Mesendoderm (in vitro differentiated cells): Measurements from ENCODE around the gene EPB41L2.
"Not testable (repeated sequence)": the region's sequence is repeated elsewhere in the genome, so short reads cannot be mapped to it uniquely, and the experiment has no call there.

ENCODE experiments used
- DNase-seq: peaks from one replicate; pipeline ENCODE4 v3.0.0; 2013
- H2AK5ac ChIP-seq: 2 replicates; pipeline ENCODE4 v1.6.1; 2013; ENCODE audit warnings: low read length, inconsistent platforms
- H2BK120ac ChIP-seq: 2 replicates; pipeline ENCODE4 v1.6.1; 2013; ENCODE audit warnings: low read depth, mild to moderate bottlenecking, low read length, moderate library complexity, mixed read lengths
- H2BK15ac ChIP-seq: replicated peaks from 2 replicates; pipeline ENCODE4 v1.6.1; 2013; ENCODE audit warnings: low read depth, mild to moderate bottlenecking, moderate library complexity
- H2BK5ac ChIP-seq: 2 replicates; pipeline ENCODE4 v1.6.1; 2013; ENCODE audit warnings: low read length, inconsistent platforms
- H3K18ac ChIP-seq: 2 replicates; pipeline ENCODE4 v1.6.1; 2013; ENCODE audit warnings: mild to moderate bottlenecking, low read length, mixed read lengths
- H3K23ac ChIP-seq: one replicate; pipeline ENCODE4 v1.6.1; 2013; ENCODE audit warnings: low read length
- H3K27ac ChIP-seq: 2 replicates; pipeline ENCODE4 v1.5.1; 2013; ENCODE audit warnings: low read depth, mild to moderate bottlenecking, inconsistent platforms, low read length, moderate library complexity
- H3K27me3 ChIP-seq: 2 replicates; pipeline ENCODE4 v1.6.1; 2013; ENCODE audit warnings: low read length, control low read depth, mild to moderate bottlenecking, inconsistent platforms; ENCODE audit not compliant: insufficient read depth, poor library complexity
- H3K36me3 ChIP-seq: 2 replicates; pipeline ENCODE4 v1.6.1; 2013; ENCODE audit warnings: low read length, inconsistent platforms; ENCODE audit not compliant: control insufficient read depth, insufficient read depth
- H3K4ac ChIP-seq: one replicate; pipeline ENCODE4 v1.6.1; 2013; ENCODE audit warnings: low read depth, mild to moderate bottlenecking, low read length, moderate library complexity
- H3K4me1 ChIP-seq: 2 replicates; pipeline ENCODE4 v1.6.1; 2013; ENCODE audit warnings: low read depth, low read length, inconsistent platforms; ENCODE audit not compliant: control insufficient read depth
- H3K4me2 ChIP-seq: 2 replicates; pipeline ENCODE4 v1.6.1; 2013; ENCODE audit warnings: low read length
- H3K4me3 ChIP-seq: 2 replicates; pipeline ENCODE4 v1.5.1; 2013; ENCODE audit warnings: mild to moderate bottlenecking, low read length
- H3K56ac ChIP-seq: one replicate; pipeline ENCODE4 v1.6.1; 2013; ENCODE audit warnings: low read length
- H3K79me1 ChIP-seq: 2 replicates; pipeline ENCODE4 v1.6.1; 2013; ENCODE audit warnings: low read length, inconsistent platforms
- H3K79me2 ChIP-seq: 2 replicates; pipeline ENCODE4 v1.6.1; 2013; ENCODE audit warnings: mild to moderate bottlenecking, low read length; ENCODE audit not compliant: control insufficient read depth, insufficient read depth
- H3K9ac ChIP-seq: 2 replicates; pipeline ENCODE4 v1.6.1; 2013; ENCODE audit warnings: low read length, inconsistent platforms
- H4K5ac ChIP-seq: one replicate; pipeline ENCODE4 v1.6.1; 2013; ENCODE audit warnings: low read length
- H4K8ac ChIP-seq: one replicate; pipeline ENCODE4 v1.6.1; 2013; ENCODE audit warnings: low read depth, mild to moderate bottlenecking, control low read depth, low read length, moderate library complexity
- WGBS: extraction: QIAGEN DNeasy Blood & Tissue Kit; methylation state at CpG from one replicate; pipeline ENCODE4 v1.1.7; 2013; ENCODE audit warnings: low lambda C conversion rate, missing lambda C conversion rate; ENCODE audit not compliant: insufficient coverage; ENCODE audit errors: extremely low coverage; 5-methylcytosine and 5-hydroxymethylcytosine counted together

Gene EPB41L2

DNA sequence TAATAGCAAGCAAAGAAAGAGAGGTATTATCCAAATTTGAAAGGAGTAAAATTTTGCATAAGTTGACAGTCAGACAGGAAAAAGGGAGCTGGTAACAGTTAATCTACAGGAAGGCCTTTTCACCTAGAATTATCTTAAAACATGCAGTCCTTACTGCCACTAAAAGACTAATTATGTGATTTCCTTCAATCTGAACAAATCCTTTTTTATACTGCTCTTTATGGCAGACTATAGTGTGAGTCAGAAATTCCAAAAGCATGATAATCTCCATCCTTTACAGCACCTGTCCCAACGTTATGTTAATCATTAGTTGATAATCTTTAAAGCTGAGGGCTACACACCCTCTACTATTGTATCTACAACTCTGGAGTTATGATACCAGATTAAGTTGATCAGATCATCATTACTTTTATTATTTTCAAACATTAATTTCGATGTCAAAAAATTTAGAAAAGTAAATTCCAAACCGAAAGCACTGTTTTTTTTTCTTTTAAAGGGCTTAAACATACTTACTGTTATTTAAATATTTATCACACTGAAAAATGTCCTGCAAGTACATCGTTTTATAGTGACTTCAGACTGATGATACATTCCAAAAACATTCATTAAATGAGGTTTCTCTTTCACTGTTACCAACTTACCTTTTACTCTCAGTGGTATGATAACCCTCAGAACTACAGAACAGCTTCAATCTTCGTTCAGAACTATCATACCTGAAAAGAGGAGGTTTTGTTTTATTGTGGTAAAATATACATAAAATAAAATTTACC lies 39.1 kb upstream of the EPB41L2 start:
- H3K4ac ChIP-seq, result no peak overlapping the region
- H3K18ac ChIP-seq, result no peak overlapping the region
- H3K56ac ChIP-seq, result no peak overlapping the region
- no peak overlapping the region for H2BK120ac ChIP-seq
- H4K5ac ChIP-seq, result no peak overlapping the region
- H3K9ac ChIP-seq, result no peak overlapping the region
- no peaks in the 10 kb centered on the region for H3K4me1 ChIP-seq
- no peak overlapping the region for H4K8ac ChIP-seq
- 100% methylated on average over 2 of the region's 5 CpGs for WGBS
- H2BK5ac ChIP-seq, result no peak overlapping the region
- H3K4me2 ChIP-seq, result no peak overlapping the region
- no peak overlapping the region for H2AK5ac ChIP-seq
- H3K79me2 ChIP-seq, result no peaks in the 10 kb centered on the region
- H3K4me3 ChIP-seq, result no peak overlapping the region
- no peak overlapping the region for H3K27ac ChIP-seq
- no peak overlapping the region for H2BK15ac ChIP-seq
- H3K23ac ChIP-seq, result no peak overlapping the region
- no peaks in the 10 kb centered on the region for H3K79me1 ChIP-seq
- no peaks in the 10 kb centered on the region for H3K36me3 ChIP-seq
- H3K27me3 ChIP-seq, result no peaks in the 10 kb centered on the region
- no peak for DNase-seq

DNA sequence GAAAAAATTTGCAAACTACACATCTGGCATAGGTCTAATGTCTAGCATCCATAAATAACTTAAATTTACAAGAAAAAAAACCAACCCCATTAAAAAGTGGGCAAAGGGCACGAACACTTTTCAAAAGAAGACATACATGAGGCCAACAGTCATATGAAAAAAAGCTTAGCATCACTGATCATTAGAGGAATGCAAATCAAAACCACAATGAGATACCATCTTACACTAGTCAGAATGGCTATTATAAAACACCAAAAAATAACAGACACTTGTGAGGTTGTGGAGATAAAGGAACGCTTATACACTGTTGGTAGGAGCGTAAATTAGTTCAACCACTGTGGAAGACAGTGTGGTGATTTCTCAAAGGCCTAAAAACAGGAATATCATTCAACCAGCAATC lies 33.7 kb upstream of the EPB41L2 start:
- Histone ChIP-seq H2BK15ac (no peak overlapping the region), H4K8ac (no peak overlapping the region), H3K27me3 (no peaks in the 10 kb centered on the region), H3K79me1 (no peaks in the 10 kb centered on the region), H3K23ac (no peak overlapping the region), H2AK5ac (no peak overlapping the region), H3K36me3 (no peaks in the 10 kb centered on the region), H3K9ac (no peak overlapping the region), H3K4ac (no peak overlapping the region), H3K27ac (no peak overlapping the region), H2BK5ac (no peak overlapping the region), H3K56ac (no peak overlapping the region), H3K18ac (no peak overlapping the region), H2BK120ac (no peak overlapping the region), H3K4me1 (no peaks in the 10 kb centered on the region), H3K4me3 (no peak overlapping the region), H3K79me2 (no peaks in the 10 kb centered on the region), H3K4me2 (no peak overlapping the region), H4K5ac (no peak overlapping the region)
- WGBS, result no CpG with 5 or more reads among the region's 3 CpGs
- no peak for DNase-seq

DNA sequence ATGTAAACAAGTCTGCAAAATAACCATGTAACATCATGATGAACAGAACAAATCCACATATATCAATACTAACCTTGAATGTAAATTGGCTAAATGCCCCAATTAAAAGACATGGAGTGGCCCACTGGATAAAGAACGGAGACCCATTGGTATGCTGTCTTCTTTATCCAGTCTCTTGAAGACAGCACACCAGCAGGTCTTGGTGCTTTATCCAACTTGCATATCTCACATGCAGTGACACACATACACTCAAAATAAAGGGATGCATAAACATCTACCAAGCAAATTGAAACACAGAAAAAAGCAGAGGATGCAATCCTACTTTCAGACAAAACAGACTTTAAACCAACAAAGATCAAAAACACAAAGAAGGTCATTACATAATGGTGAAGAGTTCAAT lies 30.3 kb upstream of the EPB41L2 start:
- Histone ChIP-seq H2BK15ac (no peak overlapping the region), H3K4me2 (no peak overlapping the region), H3K56ac (no peak overlapping the region), H3K23ac (no peak overlapping the region), H3K27ac (no peak overlapping the region), H3K4me1 (no peaks in the 10 kb centered on the region), H3K79me1 (no peaks in the 10 kb centered on the region), H3K4ac (no peak overlapping the region), H2BK120ac (no peak overlapping the region), H3K18ac (no peak overlapping the region), H3K27me3 (no peaks in the 10 kb centered on the region), H3K36me3 (no peaks in the 10 kb centered on the region), H2AK5ac (no peak overlapping the region), H3K79me2 (no peaks in the 10 kb centered on the region), H3K9ac (no peak overlapping the region), H4K5ac (no peak overlapping the region), H4K8ac (no peak overlapping the region), H2BK5ac (no peak overlapping the region), H3K4me3 (no peak overlapping the region)
- no peak for DNase-seq
- no CpG with 5 or more reads among the region's 1 CpG for WGBS

DNA sequence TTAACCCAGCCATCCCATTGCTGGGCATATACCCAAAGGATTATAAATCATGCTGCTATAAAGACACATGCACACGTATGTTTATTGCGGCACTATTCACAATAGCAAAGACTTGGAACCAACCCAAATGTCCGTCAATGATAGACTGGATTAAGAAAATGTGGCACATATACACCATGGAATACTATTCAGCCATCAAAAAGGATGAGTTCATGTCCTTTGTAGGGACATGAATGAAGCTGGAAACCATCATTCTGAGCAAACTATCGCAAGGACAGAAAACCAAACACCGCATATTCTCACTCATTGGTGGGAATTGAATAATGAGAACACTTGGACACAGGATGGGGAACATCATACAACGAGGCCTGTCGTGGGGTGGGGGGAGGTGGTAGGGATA lies 28.9 kb upstream of the EPB41L2 start:
- not testable (repeated sequence) for H4K5ac ChIP-seq, H3K18ac ChIP-seq, H3K4me1 ChIP-seq, H3K56ac ChIP-seq, H4K8ac ChIP-seq, H3K27ac ChIP-seq, H3K36me3 ChIP-seq, H3K79me2 ChIP-seq, H2BK5ac ChIP-seq, H2BK15ac ChIP-seq, H3K4me3 ChIP-seq, H3K79me1 ChIP-seq, H3K4me2 ChIP-seq, H2BK120ac ChIP-seq, H2AK5ac ChIP-seq, H3K4ac ChIP-seq, H3K23ac ChIP-seq, H3K27me3 ChIP-seq, DNase-seq, H3K9ac ChIP-seq
- no CpG with 5 or more reads among the region's 7 CpGs for whole genome bisulfite sequencing

- H3K18ac ChIP-seq, DNase-seq, H2BK15ac ChIP-seq, H4K8ac ChIP-seq, H3K23ac ChIP-seq, H2AK5ac ChIP-seq, H3K9ac ChIP-seq, H2BK120ac ChIP-seq, H3K27me3 ChIP-seq, H3K79me1 ChIP-seq, H3K79me2 ChIP-seq, H3K4me2 ChIP-seq, H2BK5ac ChIP-seq, H3K4ac ChIP-seq, H3K36me3 ChIP-seq, H3K4me1 ChIP-seq, H4K5ac ChIP-seq, H3K27ac ChIP-seq, H3K56ac ChIP-seq, H3K4me3 ChIP-seq: not testable (repeated sequence)
- no CpG with 5 or more reads among the region's 3 CpGs for WGBS
Observed at GRCh38 chr6:131090339-131090738, 27.3 kb upstream of the EPB41L2 start.

DNA sequence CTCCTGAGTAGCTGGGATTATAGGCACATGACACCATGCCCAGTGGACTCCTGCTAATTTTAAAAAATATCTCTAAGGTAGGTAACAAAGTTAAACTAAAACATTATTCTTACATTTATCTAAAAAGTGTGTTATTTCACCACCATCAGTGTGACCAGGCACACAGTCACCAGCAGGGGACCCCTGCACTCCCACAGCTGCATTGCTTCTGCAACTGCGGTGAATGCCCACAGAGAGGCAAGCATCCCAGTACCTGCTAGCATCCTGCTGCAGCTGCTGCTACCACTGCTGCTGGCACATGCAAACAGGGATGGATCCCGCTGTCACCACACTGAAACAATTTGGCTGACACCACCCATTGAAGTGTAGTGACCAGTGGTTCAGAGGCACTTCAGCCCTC lies 21.9 kb upstream of the EPB41L2 start:
- Histone ChIP-seq H3K79me1 (no peaks in the 10 kb centered on the region), H3K23ac (no peak overlapping the region), H3K36me3 (no peaks in the 10 kb centered on the region), H3K79me2 (no peaks in the 10 kb centered on the region), H2BK5ac (no peak overlapping the region), H2BK15ac (no peak overlapping the region), H3K4me3 (no peak overlapping the region), H3K9ac (no peak overlapping the region), H3K4ac (no peak overlapping the region), H3K56ac (no peak overlapping the region), H3K27ac (no peak overlapping the region), H4K5ac (no peak overlapping the region), H2BK120ac (no peak overlapping the region), H4K8ac (no peak overlapping the region), H3K18ac (no peak overlapping the region), H3K27me3 (no peaks in the 10 kb centered on the region), H3K4me2 (no peak overlapping the region), H3K4me1 (no peaks in the 10 kb centered on the region), H2AK5ac (no peak overlapping the region)
- DNase-seq, result peak; percentile 27
- no CpG with 5 or more reads among the region's 2 CpGs for WGBS
